Measurements from ENCODE around the gene ACACB.

ACACB gene

DNA sequence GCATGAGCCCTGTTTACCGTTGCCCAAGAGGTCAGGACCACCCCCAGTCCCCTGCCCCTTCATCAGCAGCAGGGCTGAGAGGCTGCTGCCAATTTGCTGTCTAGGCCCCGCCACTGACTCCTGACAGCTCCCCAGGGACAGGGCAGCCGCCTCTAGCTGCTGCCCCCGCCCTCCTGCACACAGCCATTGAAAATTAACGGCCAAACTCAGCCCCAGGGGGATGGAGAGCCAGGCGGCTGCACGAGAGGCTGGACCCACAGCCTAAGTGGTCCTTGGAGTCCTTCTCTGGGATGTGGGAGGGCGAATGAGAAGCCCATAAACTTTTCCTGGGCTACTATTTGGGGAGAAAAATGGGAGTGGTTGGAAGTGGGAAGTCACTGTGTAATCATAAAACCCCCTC is 188.1 kb downstream of the ACACB start:
- no peak for TF ChIP-seq CTCF (IDR thresholded peaks at IDR 0.05; ENCODE audit: extremely low read depth, missing control alignments)
- no peak for DNase-seq (ENCODE audit: low spot score)

GRCh38 chr12:109305547-109305946 is 189.2 kb downstream of the ACACB start:
- no peak for DNase-seq (ENCODE audit: low spot score)
- no peak for TF ChIP-seq CTCF (IDR thresholded peaks at IDR 0.05; ENCODE audit: extremely low read depth, missing control alignments)

DNA sequence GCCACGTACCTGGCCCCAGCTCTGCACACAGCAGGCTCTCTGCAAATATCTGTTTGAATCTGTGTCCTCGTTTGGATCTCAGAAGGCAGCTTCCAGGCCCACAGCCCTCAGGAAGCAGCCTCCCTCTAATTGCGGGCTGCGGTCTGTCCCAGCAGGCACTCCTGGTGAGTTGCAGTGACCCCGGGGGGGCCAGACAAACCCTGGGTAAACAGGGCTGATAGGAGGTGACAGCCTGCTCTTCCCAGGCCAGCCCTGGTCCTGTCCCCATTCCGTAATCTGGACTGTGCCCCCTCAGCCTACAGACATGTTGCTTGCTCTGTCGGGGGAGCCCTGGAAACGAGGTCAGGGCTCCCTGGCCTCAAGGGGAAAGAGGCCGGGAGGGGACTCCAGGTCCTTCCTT is 190.7 kb downstream of the ACACB start:
- no peak for DNase-seq (ENCODE audit: low spot score)
- TF ChIP-seq CTCF (IDR thresholded peaks at IDR 0.05; ENCODE audit: extremely low read depth, missing control alignments), result no peak

DNA sequence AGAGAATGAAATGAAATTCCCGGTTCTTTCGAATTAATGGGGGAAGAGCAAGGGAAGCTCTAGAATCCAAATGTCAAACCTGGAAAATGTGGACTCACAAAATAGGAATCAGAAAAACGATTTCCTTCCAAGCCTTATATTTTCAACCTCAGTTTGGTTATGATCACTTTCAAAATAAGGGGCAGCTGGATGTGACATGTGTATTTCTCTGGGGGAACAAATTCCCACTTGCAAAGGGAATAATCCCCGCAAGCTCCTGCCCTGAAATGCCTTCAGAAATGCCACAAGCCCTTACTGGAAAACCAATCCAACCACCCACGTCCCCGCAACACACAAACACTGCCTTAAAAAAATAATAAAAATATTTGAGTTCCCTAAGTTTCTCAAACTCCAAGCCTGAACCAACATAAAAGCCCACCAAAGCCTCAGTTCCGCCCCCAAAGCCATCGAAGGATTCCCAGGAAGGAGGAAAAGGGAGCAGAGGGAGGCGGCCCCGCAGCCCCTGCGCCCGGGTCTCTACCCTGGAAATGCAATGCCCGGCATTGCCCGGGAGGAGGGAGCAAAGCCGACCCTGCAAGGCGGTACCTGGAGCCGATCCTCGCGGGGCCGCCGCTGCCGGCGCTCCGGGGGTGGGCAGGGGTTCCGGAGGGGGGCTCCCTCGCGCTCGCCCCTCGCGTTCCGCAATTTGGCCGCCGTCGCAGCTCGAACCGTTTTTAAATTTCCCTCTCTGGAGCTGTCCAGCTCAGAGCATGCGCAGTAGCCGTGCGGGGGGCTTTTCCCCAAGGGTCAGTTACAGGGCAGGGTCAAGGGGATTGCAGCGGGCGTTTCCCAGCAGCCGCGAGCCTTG is 192.4 kb downstream of the ACACB start, which contains the start of gene FOXN4:
FOXN4 (minus strand) TSS at position 751 of the 847 bp plus-strand sequence. CDS start 963 bp downstream, outside the sequence.
- DNase-seq (ENCODE audit: low spot score), result peak; percentile 23
- TF ChIP-seq CTCF (IDR thresholded peaks at IDR 0.05; ENCODE audit: extremely low read depth, missing control alignments), result no peak

DNA sequence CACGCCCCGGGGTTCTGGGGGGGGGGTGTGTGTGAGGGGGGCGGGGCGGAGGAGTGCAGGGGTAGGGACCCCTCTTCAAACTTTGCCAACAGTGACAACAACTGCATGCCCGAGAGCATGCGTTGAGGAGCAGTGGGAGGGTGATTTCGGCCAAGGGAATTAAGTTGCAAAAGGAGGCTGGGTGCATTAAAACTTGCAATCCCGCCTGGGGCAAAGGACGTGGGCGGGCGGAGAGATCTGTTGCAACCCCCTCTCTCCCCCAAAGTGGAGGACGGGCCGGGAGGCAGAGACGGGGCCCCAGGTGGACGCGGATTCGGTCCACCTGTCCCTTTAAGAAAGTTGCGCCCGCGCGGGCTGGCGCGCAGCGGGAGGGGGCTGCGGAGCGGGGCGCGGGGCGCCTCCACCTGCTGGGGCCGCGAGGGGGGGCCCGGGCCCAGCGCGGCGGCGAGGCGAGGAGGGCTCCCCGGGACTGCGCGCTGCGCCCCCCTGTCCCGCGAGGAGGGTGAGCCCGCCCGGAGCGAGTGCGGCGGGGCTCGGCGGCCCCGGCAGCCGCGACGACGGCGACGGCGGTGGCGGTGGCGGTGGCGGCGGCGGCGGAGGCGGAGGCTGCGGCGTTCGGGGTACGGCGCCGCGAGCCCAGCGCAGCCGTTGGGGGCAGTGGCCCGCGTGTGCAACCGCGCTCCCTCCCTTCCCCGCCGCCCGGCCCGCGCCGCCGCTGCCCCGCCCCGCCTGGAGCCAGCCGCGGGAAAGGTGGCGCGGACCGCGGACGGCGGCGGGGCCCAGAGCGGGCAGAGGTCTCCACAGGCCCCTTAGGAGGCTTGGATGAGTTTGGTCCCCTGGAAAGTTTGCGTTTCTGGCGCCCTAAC is 193.2 kb downstream of the ACACB start:
- no peak for TF ChIP-seq CTCF (IDR thresholded peaks at IDR 0.05; ENCODE audit: extremely low read depth, missing control alignments)
- DNase-seq (ENCODE audit: low spot score), result peak; percentile 46

DNA sequence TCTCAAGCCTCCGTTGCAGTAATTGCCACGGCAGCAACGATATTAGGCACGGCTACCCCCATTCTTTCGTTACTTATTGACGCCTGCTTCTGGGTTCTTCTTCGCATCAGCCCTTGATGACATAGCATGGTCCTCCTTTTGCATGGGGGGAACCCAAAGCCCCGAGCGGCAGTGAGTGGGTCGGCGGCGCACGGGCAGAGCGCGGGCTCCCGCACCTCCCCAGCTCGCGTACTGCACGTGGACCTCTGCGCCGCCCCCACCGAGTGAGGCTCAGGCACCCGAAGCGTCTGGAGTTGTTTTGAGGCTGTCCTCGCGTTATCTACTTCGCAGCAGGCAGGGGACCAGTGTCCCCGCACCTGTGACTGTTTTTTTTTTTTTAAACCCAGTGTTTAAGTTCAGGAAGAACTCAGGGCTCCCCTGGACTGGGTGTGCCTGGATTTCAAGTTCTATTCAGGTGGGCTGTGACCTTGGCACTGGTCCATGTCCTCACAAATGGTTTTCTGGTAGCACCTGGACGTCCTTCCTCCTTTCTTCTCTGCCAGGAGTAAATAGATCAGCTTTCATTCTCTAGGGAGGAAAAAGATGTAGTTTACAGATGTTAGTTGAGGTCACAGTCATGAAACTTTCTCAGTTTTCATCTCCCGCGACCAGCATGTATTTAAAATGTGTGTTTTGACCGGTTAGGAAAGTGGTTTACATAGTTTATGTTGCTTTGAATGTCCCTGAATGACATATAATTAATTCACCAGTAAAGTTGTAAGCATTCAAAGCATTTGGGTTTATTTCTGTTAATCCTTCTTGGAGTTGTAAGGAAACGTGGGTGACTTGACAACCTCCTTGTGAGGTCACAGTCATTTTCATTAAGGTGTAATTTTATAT is 194.1 kb downstream of the ACACB start:
- TF ChIP-seq CTCF (IDR thresholded peaks at IDR 0.05; ENCODE audit: extremely low read depth, missing control alignments), result no peak
- peak; percentile 25 for DNase-seq (ENCODE audit: low spot score)

Data from GM20000 (cell line).